Liver (tissue), 9 donors: Measurements from ENCODE around the gene MED8. TPM values are rescaled to one million over a fixed set of nuclear protein-coding genes. Genes with fewer than 3 reads are reported as not detected.

Experiments used
- DNase-seq: peaks from one replicate; pipeline ENCODE4 v3.0.0-alpha.2; 2017; ENCODE audit warnings: low spot score
- H3K27ac ChIP-seq, 2 donors: one replicate each; pipeline ENCODE4 v1.7.0; 2013; ENCODE audit warnings: inconsistent platforms in 2 of 2, low read length in 2 of 2, control low read depth in 1 of 2, low read depth in 1 of 2, mild to moderate bottlenecking in 1 of 2
- H3K27me3 ChIP-seq, 4 donors: one replicate each; pipeline versions ENCODE4 v1.6.1 to v1.7.0; 2013; ENCODE audit warnings: low read length in 3 of 4, inconsistent platforms in 1 of 4, mild to moderate bottlenecking in 1 of 4, moderate library complexity in 1 of 4; ENCODE audit not compliant: control insufficient read depth in 4 of 4, insufficient read depth in 4 of 4
- H3K36me3 ChIP-seq, 4 donors: one replicate each; pipeline versions ENCODE4 v1.6.1 to v1.7.0; 2013; ENCODE audit warnings: low read length in 3 of 4, mild to moderate bottlenecking in 3 of 4, low read depth in 1 of 4, moderate library complexity in 1 of 4; ENCODE audit not compliant: control insufficient read depth in 4 of 4, insufficient read depth in 3 of 4
- H3K4me1 ChIP-seq, 4 donors: one replicate each; pipeline versions ENCODE4 v1.6.1 to v1.7.0; 2013; ENCODE audit warnings: low read length in 3 of 4, mild to moderate bottlenecking in 3 of 4, moderate library complexity in 1 of 4; ENCODE audit not compliant: control insufficient read depth in 4 of 4, insufficient read depth in 4 of 4
- H3K4me3 ChIP-seq, 3 donors: one replicate each; pipeline versions ENCODE4 v1.6.1 to v1.7.0; 2013; ENCODE audit warnings: low read length in 3 of 3, control low read depth in 1 of 3, low read depth in 1 of 3, mild to moderate bottlenecking in 1 of 3
- H3K9ac ChIP-seq, 2 donors: one replicate each; pipeline ENCODE4 v1.7.0; 2013; ENCODE audit warnings: low read length in 2 of 2, mild to moderate bottlenecking in 2 of 2, moderate library complexity in 2 of 2, control low read depth in 1 of 2, low read depth in 1 of 2
- H3K9me3 ChIP-seq, 4 donors: one replicate each; pipeline versions ENCODE4 v1.6.1 to v1.7.0; 2013; ENCODE audit warnings: low read length in 3 of 4; ENCODE audit not compliant: control insufficient read depth in 4 of 4
- EGR1 ChIP-seq, 2 donors: IDR thresholded peaks; 2 replicates each; pipeline ENCODE4 v1.6.1; 2016 to 2018; ENCODE audit warnings: antibody characterized with exemption in 2 of 2, low read depth in 2 of 2
- FOXA1 ChIP-seq: IDR thresholded peaks from 2 replicates; pipeline ENCODE4 v1.6.1; 2016; ENCODE audit warnings: antibody characterized with exemption
- FOXA2 ChIP-seq: IDR thresholded peaks from 2 replicates; pipeline ENCODE4 v1.6.1; 2016; ENCODE audit warnings: antibody characterized with exemption
- HNF4A ChIP-seq, 2 donors: conservative IDR thresholded peaks; 2 replicates each; pipeline ENCODE4 v1.6.1; 2016; ENCODE audit warnings: antibody characterized with exemption in 2 of 2, mild to moderate bottlenecking in 2 of 2
- HNF4G ChIP-seq: IDR thresholded peaks from 2 replicates; pipeline ENCODE4 v1.6.1; 2016; ENCODE audit warnings: antibody characterized with exemption
- JUND ChIP-seq, 2 donors: IDR thresholded peaks; 2 replicates each; pipeline ENCODE4 v1.6.1; 2016; ENCODE audit warnings: antibody characterized with exemption in 2 of 2
- NR2F2 ChIP-seq: IDR thresholded peaks from 2 replicates; pipeline ENCODE4 v1.6.1; 2016; ENCODE audit warnings: antibody characterized with exemption
- RAD21 ChIP-seq, 2 donors: IDR thresholded peaks; 2 replicates each; pipeline ENCODE4 v1.6.1; 2016; ENCODE audit warnings: antibody characterized with exemption in 2 of 2, mild to moderate bottlenecking in 2 of 2
- RXRA ChIP-seq, 2 donors: IDR thresholded peaks; 2 replicates each; pipeline ENCODE4 v1.6.1; 2017 to 2018; ENCODE audit warnings: antibody characterized with exemption in 2 of 2, mild to moderate bottlenecking in 1 of 2
- SP1 ChIP-seq: IDR thresholded peaks from 2 replicates; pipeline ENCODE4 v1.6.1; 2018; ENCODE audit warnings: antibody characterized with exemption, mild to moderate bottlenecking
- TAF1 ChIP-seq: conservative IDR thresholded peaks from 2 replicates; pipeline ENCODE4 v1.6.1; 2016; ENCODE audit warnings: antibody characterized with exemption, mild to moderate bottlenecking
- YY1 ChIP-seq: IDR thresholded peaks from 2 replicates; pipeline ENCODE4 v1.6.1; 2016; ENCODE audit warnings: antibody characterized with exemption, mild to moderate bottlenecking
- WGBS: extraction: QIAGEN DNeasy Blood & Tissue Kit; methylation state at CpG from one replicate; pipeline ENCODE4 v1.1.7; 2013; 5-methylcytosine and 5-hydroxymethylcytosine counted together
- polyA plus RNA-seq, 2 donors: library from polyadenylated mRNA; stranded (reverse) in 1 of 2; unstranded in 1 of 2; fragments of 200-250 nt in 1 of 2; fragments of >200 nt in 1 of 2; fragmentation: Nextera tagmentation in 1 of 2; extraction: Ambion mirVana in 1 of 2; gene quantifications; one replicate each; pipeline versions ENCODE4 v1.2.1 to v1.2.3, GENCODE V29; 2013 to 2015
- total RNA-seq, 2 donors: library from RNA; depleted of rRNA; stranded (reverse); fragments of >200 nt; gene quantifications; one replicate each; pipeline ENCODE4 v1.2.3, GENCODE V29; 2014
- TF ChIP-seq, protein P1 (sequence below): IDR thresholded peaks from 2 replicates; pipeline ENCODE4 v1.6.1; 2016; ENCODE audit warnings: antibody characterized with exemption, mild to moderate bottlenecking
- TF ChIP-seq, protein P2 (sequence below): IDR thresholded peaks from 2 replicates; pipeline ENCODE4 v1.6.1; 2016; ENCODE audit warnings: antibody characterized with exemption
- TF ChIP-seq, protein P3 (sequence below): fragments of 150-350 bp; IDR thresholded peaks from 2 replicates; pipeline ENCODE4 v1.5.1; 2017; ENCODE audit warnings: improper control_type of control experiment, low read depth, low read length; ENCODE audit not compliant: missing input control
- TF ChIP-seq, protein P4 (sequence below): IDR thresholded peaks from 2 replicates; pipeline ENCODE4 v1.6.1; 2016; ENCODE audit warnings: antibody characterized with exemption
- TF ChIP-seq, protein P5 (sequence below): IDR thresholded peaks from 2 replicates; pipeline ENCODE4 v1.6.1; 2016; ENCODE audit warnings: antibody characterized with exemption
- donor health status: healthy.
- donor health status: healthy.
- donor health status: healthy.
- donor health status: healthy.
- donor health status: healthy.

MED8 gene
- total and polyA plus RNA-seq, 4 donors: 26.2 to 37.6 (median 29.1) TPM

DNA sequence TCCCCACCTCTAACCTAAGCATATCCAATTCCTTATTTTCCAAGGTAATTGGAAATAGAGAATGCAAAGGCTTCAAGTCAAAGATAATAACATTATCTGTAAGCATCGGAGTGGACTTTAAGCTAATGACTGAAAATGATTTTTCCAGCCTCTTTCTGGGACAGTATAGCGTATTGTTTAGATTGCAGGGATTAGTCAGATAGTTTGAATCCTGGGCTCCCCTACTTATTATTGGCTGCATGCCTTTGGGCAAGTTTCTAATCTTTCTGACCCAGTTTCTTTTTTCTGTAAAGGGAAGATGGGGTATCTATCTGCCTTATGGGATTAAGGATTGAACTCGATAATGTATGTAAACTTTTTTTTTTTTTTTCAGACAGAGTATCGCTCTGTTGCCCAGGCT lies 32.3 kb downstream of the MED8 start:
- TF ChIP-seq EGR1 (IDR thresholded peaks at IDR 0.05; ENCODE audit: low read depth in 2 of 2) (no peak), FOXA1 (no peak), JUND (IDR thresholded peaks at IDR 0.05) (no peak), RXRA (IDR thresholded peaks at IDR 0.05) (no peak), HNF4G (no peak)
- TF ChIP-seq, protein P1, sequence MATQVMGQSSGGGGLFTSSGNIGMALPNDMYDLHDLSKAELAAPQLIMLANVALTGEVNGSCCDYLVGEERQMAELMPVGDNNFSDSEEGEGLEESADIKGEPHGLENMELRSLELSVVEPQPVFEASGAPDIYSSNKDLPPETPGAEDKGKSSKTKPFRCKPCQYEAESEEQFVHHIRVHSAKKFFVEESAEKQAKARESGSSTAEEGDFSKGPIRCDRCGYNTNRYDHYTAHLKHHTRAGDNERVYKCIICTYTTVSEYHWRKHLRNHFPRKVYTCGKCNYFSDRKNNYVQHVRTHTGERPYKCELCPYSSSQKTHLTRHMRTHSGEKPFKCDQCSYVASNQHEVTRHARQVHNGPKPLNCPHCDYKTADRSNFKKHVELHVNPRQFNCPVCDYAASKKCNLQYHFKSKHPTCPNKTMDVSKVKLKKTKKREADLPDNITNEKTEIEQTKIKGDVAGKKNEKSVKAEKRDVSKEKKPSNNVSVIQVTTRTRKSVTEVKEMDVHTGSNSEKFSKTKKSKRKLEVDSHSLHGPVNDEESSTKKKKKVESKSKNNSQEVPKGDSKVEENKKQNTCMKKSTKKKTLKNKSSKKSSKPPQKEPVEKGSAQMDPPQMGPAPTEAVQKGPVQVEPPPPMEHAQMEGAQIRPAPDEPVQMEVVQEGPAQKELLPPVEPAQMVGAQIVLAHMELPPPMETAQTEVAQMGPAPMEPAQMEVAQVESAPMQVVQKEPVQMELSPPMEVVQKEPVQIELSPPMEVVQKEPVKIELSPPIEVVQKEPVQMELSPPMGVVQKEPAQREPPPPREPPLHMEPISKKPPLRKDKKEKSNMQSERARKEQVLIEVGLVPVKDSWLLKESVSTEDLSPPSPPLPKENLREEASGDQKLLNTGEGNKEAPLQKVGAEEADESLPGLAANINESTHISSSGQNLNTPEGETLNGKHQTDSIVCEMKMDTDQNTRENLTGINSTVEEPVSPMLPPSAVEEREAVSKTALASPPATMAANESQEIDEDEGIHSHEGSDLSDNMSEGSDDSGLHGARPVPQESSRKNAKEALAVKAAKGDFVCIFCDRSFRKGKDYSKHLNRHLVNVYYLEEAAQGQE: no peak
- TF ChIP-seq, protein P2, sequence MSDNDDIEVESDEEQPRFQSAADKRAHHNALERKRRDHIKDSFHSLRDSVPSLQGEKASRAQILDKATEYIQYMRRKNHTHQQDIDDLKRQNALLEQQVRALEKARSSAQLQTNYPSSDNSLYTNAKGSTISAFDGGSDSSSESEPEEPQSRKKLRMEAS: no peak
- no peak overlapping the region for H3K4me3 ChIP-seq
- no peak overlapping the region for H3K9ac ChIP-seq
- H3K4me1 ChIP-seq: peaks cover 6 to 14% (median 12%) of the 10 kb centered on the region in 4 donors
- H3K9me3 ChIP-seq: no peaks in the 10 kb centered on the region
- no peak overlapping the region for H3K27ac ChIP-seq
- no peak for DNase-seq
- H3K36me3 ChIP-seq: peaks cover 0 to 13% (median 4%) of the 10 kb centered on the region in 4 donors
- H3K27me3 ChIP-seq: no peaks in the 10 kb centered on the region
- 96% methylated on average over 4 of the region's 4 CpGs for WGBS

DNA sequence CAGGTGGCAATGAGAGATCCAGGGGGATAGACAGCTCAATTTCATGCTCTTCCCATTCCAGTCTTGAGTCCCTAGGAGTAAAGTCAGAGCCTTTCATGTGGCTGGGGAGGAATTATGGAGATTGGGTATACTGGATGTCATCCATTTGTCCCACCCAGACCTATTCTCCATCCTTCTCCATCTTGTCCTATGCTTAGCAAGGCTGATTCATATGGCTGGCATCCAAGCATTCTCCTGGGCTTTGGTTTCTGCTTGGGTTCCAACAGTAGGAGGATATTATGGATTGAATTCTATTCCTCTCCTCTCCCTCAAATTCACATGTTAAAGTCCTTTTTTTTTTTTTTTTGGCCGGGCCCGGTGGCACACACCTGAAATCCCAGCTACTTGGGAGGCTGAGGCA lies 34.7 kb downstream of the MED8 start:
- H3K4me1 ChIP-seq: peaks cover 6 to 14% (median 12%) of the 10 kb centered on the region in 4 donors
- H3K27ac ChIP-seq: no peak overlapping the region
- no peak for TF ChIP-seq HNF4G
- TF ChIP-seq HNF4A (conservative IDR thresholded peaks at IDR 0.05): no peak
- TF ChIP-seq FOXA2: no peak
- TF ChIP-seq YY1: no peak
- TF ChIP-seq RXRA (IDR thresholded peaks at IDR 0.05): no peak
- no peak for TF ChIP-seq JUND (IDR thresholded peaks at IDR 0.05)
- no peaks in the 10 kb centered on the region for H3K9me3 ChIP-seq
- H3K4me3 ChIP-seq: no peak overlapping the region
- no peaks in the 10 kb centered on the region for H3K27me3 ChIP-seq
- no peaks in the 10 kb centered on the region for H3K36me3 ChIP-seq
- no peak overlapping the region for H3K9ac ChIP-seq
- no peak for DNase-seq
- 96% methylated on average over 2 of the region's 2 CpGs for WGBS

DNA sequence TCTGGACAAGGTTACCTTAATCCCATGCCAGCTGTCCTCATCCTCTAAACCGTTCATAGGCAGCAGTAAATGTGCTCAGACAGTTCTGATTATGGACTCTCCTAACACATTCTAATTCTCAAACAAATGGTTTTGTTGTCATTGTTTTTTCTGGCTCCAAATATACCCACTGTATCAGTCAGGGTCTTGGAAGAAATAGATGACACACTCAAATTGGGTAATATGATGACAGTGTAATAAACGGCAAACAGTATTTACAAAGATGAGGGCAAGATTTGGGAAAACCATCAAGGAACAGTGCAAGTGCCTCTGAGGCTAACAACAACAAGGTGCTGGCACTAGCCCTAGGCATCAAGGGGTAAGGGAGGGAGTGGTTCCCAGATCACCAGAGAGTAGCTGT lies 35.1 kb downstream of the MED8 start:
- no peak for DNase-seq
- TF ChIP-seq, protein P3, sequence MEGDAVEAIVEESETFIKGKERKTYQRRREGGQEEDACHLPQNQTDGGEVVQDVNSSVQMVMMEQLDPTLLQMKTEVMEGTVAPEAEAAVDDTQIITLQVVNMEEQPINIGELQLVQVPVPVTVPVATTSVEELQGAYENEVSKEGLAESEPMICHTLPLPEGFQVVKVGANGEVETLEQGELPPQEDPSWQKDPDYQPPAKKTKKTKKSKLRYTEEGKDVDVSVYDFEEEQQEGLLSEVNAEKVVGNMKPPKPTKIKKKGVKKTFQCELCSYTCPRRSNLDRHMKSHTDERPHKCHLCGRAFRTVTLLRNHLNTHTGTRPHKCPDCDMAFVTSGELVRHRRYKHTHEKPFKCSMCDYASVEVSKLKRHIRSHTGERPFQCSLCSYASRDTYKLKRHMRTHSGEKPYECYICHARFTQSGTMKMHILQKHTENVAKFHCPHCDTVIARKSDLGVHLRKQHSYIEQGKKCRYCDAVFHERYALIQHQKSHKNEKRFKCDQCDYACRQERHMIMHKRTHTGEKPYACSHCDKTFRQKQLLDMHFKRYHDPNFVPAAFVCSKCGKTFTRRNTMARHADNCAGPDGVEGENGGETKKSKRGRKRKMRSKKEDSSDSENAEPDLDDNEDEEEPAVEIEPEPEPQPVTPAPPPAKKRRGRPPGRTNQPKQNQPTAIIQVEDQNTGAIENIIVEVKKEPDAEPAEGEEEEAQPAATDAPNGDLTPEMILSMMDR: no peak
- TF ChIP-seq NR2F2 (no peak), TAF1 (no peak), FOXA1 (no peak), EGR1 (IDR thresholded peaks at IDR 0.05; ENCODE audit: low read depth in 2 of 2) (no peak), YY1 (no peak), HNF4A (conservative IDR thresholded peaks at IDR 0.05) (no peak), JUND (IDR thresholded peaks at IDR 0.05) (no peak), HNF4G (no peak), RAD21 (IDR thresholded peaks at IDR 0.05) (no peak), RXRA (IDR thresholded peaks at IDR 0.05) (no peak), SP1 (no peak)
- TF ChIP-seq, protein P4, sequence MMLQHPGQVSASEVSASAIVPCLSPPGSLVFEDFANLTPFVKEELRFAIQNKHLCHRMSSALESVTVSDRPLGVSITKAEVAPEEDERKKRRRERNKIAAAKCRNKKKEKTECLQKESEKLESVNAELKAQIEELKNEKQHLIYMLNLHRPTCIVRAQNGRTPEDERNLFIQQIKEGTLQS: no peak
- TF ChIP-seq, protein P1: no peak
- TF ChIP-seq, protein P5, sequence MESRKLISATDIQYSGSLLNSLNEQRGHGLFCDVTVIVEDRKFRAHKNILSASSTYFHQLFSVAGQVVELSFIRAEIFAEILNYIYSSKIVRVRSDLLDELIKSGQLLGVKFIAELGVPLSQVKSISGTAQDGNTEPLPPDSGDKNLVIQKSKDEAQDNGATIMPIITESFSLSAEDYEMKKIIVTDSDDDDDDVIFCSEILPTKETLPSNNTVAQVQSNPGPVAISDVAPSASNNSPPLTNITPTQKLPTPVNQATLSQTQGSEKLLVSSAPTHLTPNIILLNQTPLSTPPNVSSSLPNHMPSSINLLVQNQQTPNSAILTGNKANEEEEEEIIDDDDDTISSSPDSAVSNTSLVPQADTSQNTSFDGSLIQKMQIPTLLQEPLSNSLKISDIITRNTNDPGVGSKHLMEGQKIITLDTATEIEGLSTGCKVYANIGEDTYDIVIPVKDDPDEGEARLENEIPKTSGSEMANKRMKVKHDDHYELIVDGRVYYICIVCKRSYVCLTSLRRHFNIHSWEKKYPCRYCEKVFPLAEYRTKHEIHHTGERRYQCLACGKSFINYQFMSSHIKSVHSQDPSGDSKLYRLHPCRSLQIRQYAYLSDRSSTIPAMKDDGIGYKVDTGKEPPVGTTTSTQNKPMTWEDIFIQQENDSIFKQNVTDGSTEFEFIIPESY: no peak

More for the DNA sequence above, 35.1 kb downstream of the MED8 start:
- 89% methylated on average over 2 of the region's 2 CpGs for WGBS
- Histone ChIP-seq H3K9me3 (no peaks in the 10 kb centered on the region), H3K4me1 (peaks cover 6 to 18% (median 13%) of the 10 kb centered on the region in 4 donors), H3K27ac (no peak overlapping the region), H3K9ac (no peak overlapping the region), H3K36me3 (no peaks in the 10 kb centered on the region), H3K4me3 (no peak overlapping the region), H3K27me3 (no peaks in the 10 kb centered on the region)
